HG03097 (cell line): ENCODE measurements around the gene CYP3A5.
"Not testable (repeated sequence)": the region's sequence is repeated elsewhere in the genome, so short reads cannot be mapped to it uniquely, and the experiment has no call there.

ENCODE experiments used
- ATAC-seq: cut with Tn5 transposase; IDR thresholded peaks from one replicate; pipeline ENCODE4 v1.9.1; 2021; ENCODE audit not compliant: unreplicated experiment, low FRiP score

CYP3A5 gene

GRCh38 chr7:99643464-99643863, 36.3 kb downstream of the CYP3A5 start:
- ATAC-seq = no peak

GRCh38 chr7:99642027-99642426, 37.8 kb downstream of the CYP3A5 start:
- no peak for ATAC-seq

GRCh38 chr7:99639267-99639666, 40.5 kb downstream of the CYP3A5 start:
- no peak for ATAC-seq

DNA sequence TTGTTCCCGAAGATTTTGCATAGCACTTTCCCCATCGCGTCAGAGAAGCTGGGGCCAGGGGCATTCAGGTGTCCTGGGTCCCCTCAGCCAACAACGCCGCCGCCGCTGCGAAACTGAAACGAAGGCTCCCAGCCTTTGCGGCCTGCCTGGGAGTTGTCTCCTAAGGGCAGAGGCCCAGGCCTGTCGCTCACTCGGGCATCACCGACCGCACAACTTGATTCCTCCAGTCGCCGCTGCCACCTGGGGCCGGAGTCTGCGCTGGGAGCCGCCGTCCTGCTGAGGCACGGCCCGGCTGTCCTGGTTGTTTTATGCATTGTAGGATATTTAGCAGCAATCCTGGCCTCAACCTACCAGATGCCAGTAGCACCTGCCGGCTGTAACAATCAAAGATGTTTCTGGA, 41.1 kb downstream of the CYP3A5 start:
- no peak for ATAC-seq

- ATAC-seq = not testable (repeated sequence)
Observed at GRCh38 chr7:99637414-99637813, 42.4 kb downstream of the CYP3A5 start.

DNA sequence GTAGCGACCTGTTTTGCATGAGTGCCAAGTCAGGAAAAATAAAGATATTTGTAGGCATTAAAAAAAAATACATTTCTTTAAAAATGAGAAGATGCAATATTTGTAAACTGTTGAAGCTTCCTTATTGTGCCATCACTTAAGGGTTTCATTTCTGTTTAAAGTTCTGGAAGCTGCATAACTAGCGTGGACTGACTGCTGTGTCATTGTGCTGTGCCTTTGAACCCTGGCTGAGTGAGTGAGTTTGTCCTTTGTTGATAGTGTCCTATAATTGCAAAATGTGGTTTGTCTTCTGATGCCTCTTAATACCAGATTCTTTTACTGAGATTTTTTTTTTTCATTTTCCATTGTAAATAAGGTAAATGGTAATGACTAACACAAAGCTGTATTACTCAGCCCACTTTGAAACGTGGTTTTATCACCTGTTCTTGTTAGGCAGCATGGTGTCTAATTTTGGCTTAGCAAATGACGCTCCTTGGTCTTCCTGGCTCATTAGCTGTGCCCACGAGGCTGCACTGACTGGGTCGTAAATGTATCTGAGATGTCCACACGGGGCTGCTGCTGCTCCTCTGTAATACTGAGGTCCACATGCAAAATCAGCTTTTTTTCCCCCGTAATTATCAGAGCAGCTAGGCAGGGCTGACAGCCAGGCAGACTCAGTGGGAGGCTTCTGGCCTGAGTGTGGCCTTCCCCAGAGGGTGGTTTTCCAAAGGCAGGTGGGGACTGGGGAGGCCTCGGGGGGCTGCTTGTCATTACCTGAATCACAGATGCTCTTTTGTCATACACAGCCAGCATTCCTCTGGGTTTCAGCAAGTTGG, 48.3 kb downstream of the CYP3A5 start:
- ATAC-seq = no peak

DNA sequence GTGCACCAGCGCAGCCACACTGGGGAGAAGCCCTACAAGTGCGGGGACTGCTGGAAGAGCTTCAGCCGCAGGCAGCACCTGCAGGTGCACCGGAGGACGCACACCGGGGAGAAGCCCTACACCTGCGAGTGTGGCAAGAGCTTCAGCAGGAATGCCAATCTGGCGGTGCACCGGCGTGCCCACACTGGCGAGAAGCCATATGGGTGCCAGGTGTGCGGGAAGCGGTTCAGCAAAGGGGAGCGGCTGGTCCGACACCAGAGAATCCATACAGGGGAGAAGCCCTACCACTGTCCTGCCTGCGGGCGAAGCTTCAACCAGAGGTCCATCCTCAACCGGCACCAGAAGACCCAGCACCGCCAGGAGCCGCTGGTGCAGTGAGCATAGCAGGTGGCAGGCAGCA, 50.2 kb downstream of the CYP3A5 start:
- ATAC-seq = no peak

DNA sequence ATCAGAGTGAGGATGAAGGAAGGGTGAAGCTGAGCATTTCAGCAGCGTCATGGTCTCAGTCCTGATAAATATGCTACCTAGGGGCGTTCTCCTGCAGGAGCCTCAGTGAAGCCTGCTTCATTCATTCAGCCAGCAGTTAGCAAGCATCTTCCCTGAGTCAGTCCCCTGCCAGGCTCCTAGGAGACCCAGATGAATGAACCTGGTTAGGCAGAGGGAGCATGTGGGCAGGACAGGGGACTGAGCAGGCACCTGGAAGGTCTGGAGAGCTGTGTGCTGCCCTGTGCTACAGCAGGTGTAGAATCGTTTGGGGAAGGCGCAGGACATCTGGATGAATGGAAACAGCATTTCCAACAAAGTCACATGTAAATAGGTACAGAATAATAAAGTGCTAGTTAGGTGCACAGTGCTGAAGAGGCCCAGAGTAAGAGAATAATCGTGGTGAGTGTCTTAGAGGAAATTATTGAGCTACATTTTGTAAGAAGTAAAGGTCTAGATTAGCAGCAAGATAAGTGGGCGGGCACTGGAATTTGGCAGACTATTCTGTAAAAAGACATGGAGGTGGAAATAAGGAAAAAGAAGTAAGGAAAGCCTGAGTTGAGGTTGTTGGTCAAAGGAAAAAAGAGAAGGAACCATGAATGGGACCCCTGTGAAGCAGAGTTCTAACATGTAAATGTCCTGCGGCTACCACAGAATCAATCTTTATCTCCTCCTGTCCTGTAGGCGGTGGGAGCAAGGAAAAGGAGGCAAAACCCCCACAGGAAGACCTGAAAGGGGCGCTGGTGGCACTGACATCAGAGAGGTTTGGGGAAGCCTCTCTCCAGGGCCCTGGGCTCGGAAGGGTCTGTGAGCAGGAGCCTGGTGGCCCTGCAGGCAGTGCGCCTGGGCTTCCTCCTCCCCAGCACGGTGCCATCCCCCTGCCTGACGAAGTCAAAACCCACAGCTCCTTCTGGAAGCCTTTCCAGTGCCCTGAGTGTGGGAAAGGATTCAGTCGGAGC, 51.0 kb downstream of the CYP3A5 start:
- ATAC-seq = no peak

DNA sequence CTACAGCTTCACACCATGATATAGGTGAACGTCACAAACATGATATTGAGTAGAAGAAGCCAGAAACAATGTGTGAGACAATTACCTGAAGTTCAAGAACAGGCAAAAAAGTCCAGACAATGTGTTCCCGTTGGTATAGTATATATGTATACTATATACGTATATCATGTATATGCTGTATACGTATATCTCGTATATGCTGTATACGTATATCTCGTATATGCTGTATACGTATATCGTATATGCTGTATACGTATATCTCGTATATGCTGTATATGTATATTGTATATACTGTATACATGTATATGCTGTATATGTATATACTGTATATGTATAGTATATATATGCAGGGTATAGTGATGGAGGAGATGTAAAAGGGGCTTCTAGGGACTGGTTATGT, 52.3 kb downstream of the CYP3A5 start:
- ATAC-seq = no peak

- ATAC-seq = no peak
Observed at GRCh38 chr7:99626661-99627060, 53.1 kb downstream of the CYP3A5 start.

DNA sequence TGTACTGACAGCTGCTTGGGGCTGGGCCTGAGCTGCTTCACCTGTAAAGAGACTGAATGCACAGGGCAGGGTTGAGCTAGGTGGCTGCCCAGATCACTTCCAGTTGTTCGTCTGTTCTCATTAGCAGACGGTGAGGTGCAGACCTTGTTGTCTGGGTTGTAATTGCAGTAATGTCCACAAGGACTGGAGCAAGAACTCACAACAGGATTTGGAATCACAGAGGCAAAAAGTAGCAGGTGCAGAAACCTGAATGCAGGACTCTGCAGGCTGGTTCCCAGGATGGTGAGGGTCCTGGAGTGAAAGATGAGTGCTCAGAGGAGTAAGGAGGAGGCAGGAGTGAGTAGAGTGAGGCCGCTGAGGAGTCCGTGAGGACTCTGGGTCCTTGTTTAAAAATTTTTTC, 53.8 kb downstream of the CYP3A5 start:
- ATAC-seq = no peak

DNA sequence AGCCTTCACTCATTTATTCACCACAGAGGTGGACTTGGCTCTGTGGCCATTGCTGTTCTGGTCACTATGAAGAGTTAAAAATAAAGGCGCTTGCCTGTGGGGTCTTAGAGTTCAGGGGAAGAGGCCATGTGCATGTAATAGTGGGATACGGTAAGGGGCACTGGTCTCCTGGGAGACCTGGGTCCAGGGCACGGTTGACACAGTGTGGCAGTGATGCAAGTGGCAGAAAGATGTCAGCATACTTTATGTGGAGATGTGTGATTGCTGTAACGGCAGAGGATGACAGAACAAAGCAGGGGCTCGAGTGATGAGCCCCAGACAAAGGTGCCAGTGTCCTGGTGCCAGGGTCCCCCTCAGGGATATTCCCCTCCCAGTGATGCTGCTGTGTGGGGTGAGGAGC, 54.5 kb downstream of the CYP3A5 start:
- ATAC-seq = no peak

- ATAC-seq = no peak
Observed at GRCh38 chr7:99624484-99624883, 55.3 kb downstream of the CYP3A5 start.

DNA sequence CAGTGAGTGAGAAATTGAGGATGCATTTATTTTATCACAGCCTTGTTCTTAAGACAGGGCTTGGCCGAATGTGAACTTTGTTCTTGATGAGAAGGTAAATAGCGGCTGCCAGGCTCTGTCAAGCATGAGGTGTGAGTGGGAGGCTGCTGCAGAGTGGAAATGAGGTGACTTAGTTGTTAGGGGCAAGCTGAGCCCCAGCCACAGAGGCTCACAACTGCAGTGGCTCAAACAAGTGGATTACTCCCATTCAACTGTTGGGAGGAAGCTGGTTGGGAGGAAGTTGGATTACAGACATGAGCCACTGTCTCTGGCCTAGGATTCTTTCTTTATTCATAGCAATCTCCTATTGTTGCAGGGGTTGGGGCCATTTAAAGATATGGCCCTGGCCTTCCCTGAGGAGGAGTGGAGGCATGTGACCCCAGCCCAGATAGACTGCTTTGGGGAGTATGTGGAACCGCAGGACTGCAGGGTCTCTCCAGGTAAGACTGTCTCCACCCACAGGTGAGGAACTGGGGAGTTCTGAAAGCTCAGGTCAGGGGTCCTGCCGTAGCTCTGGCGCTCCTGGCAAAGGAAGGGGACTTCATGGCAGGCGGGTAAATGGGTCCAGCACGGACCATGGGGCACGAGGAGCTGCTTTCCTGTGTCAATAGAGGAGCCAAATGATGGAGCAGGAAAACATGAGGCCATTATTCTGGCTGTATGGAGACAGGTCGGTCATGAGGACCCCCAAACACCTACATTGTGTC, 55.9 kb downstream of the CYP3A5 start:
- no peak for ATAC-seq

- ATAC-seq = no peak
Observed at GRCh38 chr7:99623091-99623693, 56.6 kb downstream of the CYP3A5 start.

DNA sequence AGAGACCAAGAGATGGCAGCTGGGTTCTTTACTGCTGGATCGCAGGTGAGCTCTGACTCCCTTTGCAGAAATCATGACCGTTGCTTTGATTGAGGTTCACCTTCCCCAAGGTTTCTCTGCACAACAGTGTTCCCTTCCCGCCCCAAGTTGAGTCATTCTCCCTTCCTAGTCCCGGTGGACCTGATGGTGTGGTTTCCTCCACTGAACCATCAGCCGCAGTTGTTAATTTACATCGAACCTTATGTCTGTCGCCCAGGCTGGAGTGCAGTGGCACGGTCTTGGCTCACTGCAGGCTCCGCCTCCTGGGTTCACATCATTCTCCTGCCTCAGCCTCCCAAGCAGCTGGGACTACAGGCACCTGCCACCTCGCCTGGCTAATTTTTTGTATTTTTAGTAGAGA, 57.2 kb downstream of the CYP3A5 start:
- ATAC-seq = no peak

- no peak for ATAC-seq
Observed at GRCh38 chr7:99621271-99621670, 58.5 kb downstream of the CYP3A5 start.

- ATAC-seq = no peak
Observed at GRCh38 chr7:99619571-99620130, 60.1 kb downstream of the CYP3A5 start.

- no peak for ATAC-seq
Observed at GRCh38 chr7:99618726-99619125, 61.1 kb downstream of the CYP3A5 start.

DNA sequence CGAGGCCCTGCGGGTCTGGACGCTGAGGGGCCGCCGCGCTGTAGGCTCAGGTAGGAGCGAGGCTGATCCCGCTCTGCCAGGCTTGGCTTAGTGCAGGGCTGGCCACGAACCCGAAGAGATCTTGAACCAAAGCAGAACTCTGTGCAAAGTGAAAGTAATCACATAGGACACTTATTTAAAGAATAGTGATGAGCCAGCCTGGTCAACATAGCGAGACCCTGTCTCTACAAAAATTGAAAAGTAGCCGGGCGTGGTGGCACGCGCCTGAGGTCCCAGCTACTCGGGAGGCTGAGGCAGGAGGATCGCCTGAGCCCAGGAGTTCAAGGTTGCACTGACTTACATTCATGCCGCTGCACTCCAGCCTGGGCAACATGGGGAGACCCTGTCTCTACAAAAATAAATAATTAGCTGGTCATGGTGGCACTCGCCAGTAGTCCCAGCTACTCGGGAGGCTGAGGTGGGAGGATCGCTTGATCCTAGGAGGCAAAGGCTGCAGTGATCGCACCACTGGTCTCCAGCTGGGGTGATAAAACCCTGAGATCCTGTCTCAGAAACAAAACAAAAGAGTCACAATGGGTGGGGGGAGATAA, 62.5 kb downstream of the CYP3A5 start:
- ATAC-seq = no peak
